ENCODE measurements around the gene FAM221B.

Gene FAM221B

DNA sequence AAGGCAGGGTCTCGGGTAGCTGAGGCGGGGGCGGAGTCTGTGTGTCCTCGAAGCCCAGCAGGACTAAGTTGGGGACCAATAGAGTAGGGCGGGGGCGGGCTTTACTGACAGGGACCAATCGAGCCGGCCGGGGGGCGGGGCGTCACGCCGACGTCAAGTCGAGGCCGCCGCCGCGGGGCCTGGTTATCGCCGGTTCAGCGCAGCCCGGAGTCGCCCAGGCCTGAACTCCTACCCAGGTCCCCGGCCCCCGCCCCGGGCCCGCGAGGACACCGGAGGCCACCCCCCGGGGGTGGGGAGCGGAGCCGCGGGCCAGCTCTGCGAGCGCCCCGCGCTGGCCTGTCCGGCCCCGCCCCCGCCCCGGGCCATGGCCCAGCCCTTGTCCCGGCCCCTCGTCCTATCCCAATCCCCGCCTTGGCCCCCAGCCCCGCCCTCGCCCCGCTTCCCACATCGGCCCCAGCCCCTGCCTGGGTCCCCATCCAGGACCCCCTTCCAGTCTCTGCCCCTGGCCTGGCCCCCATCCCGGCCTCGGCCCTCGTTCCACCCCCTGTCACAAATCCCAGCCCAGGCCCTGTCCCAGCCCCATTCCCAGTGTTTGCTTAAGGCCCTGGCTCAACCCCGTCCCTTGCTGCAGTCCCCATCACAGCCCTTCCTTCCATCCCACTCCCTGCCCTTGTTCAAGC lies 692 bp upstream of the FAM221B start, which contains the start of gene TMEM8B:
Gene TMEM8B, plus strand, starts transcription at position 145 of the 680 bp plus-strand sequence. Its CDS starts 220 bp downstream, at position 365.
- CTCF ChIA-PET: interaction anchor here (1.0 to 5.0 kb wide), 9 partner anchors 11 to 171 kb away, joined by 3 to 63 read pairs (median 3); partner anchors contain the start of genes CCDC107, RMRP and SPAG8
- POLR2A ChIA-PET: interaction anchor here (0.7 to 1.0 kb wide), 3 partner anchors 13 to 97 kb away, joined by 3 read pairs; partner anchors contain the start of genes CREB3 and TLN1
- DNase-seq (ENCODE audit: extremely low spot score): peak; percentile 96
- TF ChIP-seq, protein P1, sequence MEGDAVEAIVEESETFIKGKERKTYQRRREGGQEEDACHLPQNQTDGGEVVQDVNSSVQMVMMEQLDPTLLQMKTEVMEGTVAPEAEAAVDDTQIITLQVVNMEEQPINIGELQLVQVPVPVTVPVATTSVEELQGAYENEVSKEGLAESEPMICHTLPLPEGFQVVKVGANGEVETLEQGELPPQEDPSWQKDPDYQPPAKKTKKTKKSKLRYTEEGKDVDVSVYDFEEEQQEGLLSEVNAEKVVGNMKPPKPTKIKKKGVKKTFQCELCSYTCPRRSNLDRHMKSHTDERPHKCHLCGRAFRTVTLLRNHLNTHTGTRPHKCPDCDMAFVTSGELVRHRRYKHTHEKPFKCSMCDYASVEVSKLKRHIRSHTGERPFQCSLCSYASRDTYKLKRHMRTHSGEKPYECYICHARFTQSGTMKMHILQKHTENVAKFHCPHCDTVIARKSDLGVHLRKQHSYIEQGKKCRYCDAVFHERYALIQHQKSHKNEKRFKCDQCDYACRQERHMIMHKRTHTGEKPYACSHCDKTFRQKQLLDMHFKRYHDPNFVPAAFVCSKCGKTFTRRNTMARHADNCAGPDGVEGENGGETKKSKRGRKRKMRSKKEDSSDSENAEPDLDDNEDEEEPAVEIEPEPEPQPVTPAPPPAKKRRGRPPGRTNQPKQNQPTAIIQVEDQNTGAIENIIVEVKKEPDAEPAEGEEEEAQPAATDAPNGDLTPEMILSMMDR (IDR thresholded peaks at IDR 0.05; ENCODE audit: control extremely low read depth, extremely low read depth, low read depth, missing control alignments): no peak

DNA sequence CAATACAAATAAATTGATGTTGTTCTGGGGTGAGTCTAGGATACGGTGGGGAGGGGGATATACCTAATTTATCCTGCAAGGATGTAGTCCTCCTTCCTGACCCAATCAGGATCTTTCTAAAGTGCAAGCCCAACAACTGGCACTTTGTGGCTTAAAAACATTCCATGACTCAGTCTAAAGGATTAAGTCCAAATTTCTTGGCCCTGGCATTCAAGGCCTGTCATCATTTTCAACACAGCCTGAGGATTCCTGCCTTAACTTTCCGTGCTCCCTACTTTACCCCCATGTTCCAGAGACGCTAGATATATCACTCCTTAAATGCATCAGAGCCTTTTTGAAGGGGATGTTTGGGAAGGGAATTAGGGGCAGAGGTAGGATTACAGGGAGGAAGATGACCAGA lies 1.0 kb downstream of the FAM221B start:
- no peak for DNase-seq (ENCODE audit: extremely low spot score)
- ChIA-PET POLR2A (no interaction called here), CTCF (interaction anchor here (0.7 to 5.0 kb wide), 13 partner anchors 9 to 180 kb away, joined by 3 to 63 read pairs (median 24); partner anchors contain the start of genes HINT2, OR13J1 and SPAG8)
- TF ChIP-seq, protein P1 (IDR thresholded peaks at IDR 0.05; ENCODE audit: control extremely low read depth, extremely low read depth, low read depth, missing control alignments): no peak

DNA sequence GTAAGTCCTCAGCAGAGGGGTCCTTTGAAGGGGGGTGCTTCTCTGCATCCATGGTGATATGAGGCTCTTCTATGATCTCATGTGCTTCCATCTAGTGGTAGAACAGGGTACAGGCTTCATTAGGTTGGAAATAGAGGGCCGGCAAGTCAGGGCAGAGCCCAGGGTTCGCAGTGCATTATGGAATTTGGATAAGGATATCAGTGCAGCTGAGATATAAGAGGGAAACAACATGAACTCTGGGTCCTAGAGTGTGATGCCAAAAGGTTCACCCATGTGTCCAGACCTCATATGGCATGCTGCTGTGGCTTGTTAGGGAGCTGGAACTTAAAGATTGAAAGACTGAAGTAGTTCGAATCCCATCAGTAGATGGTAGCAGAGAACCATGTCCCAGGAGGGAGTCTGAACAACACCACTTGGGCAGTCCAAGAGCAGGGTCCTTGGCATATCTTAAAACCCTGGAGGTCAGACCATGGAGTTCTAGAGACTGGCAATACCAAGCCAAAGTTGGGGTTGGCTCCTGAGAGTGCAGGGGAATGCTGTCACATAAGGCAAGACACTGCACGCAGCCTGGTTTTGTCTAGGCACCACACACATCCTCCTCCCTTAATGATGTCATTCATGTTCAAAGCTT lies 2.3 kb downstream of the FAM221B start:
- TF ChIP-seq, protein P1 (IDR thresholded peaks at IDR 0.05; ENCODE audit: control extremely low read depth, extremely low read depth, low read depth, missing control alignments): peak; percentile 71
- ChIA-PET POLR2A (no interaction called here), CTCF (interaction anchor here (0.6 to 5.0 kb wide), 71 partner anchors 8 to 406 kb away, joined by 3 to 63 read pairs (median 5); partner anchors contain the start of genes ARHGEF39, CCDC107, CREB3 and GBA2)
- DNase-seq (ENCODE audit: extremely low spot score): peak; percentile 65

DNA sequence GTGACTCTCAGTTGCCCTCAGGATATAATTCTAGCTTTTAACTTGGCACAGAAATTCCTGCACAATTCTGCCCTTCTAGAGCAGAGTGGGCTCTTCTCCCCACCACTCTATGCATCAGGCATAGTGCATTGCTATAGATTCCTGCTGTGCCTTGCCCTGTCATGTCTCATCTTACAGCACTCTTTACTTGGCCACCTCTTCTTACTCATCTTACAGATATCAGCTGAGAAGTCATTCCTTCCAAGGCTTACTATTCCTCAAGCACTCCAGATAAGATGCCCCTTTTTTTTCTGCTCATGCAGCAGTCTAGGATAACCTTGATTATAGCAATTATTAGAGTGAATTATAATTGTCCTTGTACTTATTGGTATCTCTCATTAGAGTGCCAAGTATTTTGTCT lies 5.6 kb downstream of the FAM221B start:
- POLR2A ChIA-PET: no interaction called here
- CTCF ChIA-PET: interaction anchor here (1.0 to 3.4 kb wide), 7 partner anchors 8 to 176 kb away, joined by 3 to 13 read pairs (median 3); partner anchors contain the start of genes HINT2 and SPAG8
- no peak for DNase-seq (ENCODE audit: extremely low spot score)
- TF ChIP-seq, protein P1 (IDR thresholded peaks at IDR 0.05; ENCODE audit: control extremely low read depth, extremely low read depth, low read depth, missing control alignments): no peak

DNA sequence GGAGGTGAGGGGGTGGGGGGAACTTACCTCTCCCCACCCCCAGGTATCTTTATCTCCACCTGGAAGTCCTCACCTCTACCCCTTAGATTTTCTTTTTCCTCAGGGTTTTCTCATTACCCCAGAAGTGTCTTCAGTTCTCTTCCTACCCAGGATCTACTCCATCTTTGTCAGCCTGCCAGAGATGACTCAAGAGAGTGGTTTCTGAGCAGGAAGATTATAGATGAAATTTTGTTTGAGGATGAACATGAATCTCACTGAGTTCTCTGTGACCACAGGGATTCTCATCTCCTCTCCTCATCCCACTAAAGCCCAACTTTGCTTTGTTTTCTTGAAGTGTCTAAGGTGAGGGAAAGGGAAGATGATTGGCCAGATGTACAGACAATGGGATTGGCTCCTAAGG lies 8.5 kb downstream of the FAM221B start:
- TF ChIP-seq, protein P1 (IDR thresholded peaks at IDR 0.05; ENCODE audit: control extremely low read depth, extremely low read depth, low read depth, missing control alignments): no peak
- DNase-seq (ENCODE audit: extremely low spot score): no peak
- CTCF ChIA-PET: interaction anchor here (1.2 to 3.2 kb wide), 3 partner anchors 30 to 123 kb away, joined by 4 to 12 read pairs (median 5); no protein-coding TSS in a partner anchor
- POLR2A ChIA-PET: no interaction called here

DNA sequence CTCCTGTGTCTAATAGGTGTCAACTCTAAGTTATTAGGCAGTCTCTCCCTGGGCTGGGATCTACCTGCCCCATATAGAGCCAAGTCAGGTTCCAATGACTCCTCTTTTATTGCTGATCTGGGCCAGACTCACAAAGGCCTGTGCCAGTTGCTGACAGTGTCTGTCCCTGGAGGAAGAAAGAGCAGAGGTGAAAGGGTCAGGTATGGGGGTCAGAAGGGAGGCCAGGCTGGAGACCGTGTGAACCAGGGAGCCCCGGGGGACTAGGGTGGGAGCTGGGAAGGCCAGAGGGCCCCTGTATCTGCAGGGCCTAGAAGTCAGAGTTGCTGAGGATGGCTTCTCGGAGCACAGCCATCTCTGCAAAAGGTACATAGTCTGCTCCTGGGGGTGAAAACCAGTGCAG lies 10.2 kb downstream of the FAM221B start:
- ChIA-PET POLR2A (no interaction called here), CTCF (interaction anchor here (1.0 kb wide), 1 partner anchor 8 kb away, joined by 5 read pairs; no protein-coding TSS in a partner anchor)

More for the DNA sequence above, 10.2 kb downstream of the FAM221B start:
- TF ChIP-seq, protein P1 (IDR thresholded peaks at IDR 0.05; ENCODE audit: control extremely low read depth, extremely low read depth, low read depth, missing control alignments): no peak
- DNase-seq (ENCODE audit: extremely low spot score): no peak
